Endodermal cell (in vitro differentiated cells): ENCODE results near the gene TSC2. TPM values are rescaled to one million over a fixed set of nuclear protein-coding genes. Genes with fewer than 3 reads are reported as not detected.
A peak's percentile ranks its signal among the peaks of the same experiment; 100 is the strongest.
"Not testable (repeated sequence)": the region's sequence is repeated elsewhere in the genome, so short reads cannot be mapped to it uniquely, and the experiment has no call there.

Source experiments
- DNase-seq: peaks from one replicate; pipeline ENCODE4 v3.0.0-alpha.2; 2017
- H3K27ac ChIP-seq: 2 replicates; pipeline ENCODE4 v1.5.1; 2013; ENCODE audit warnings: mild to moderate bottlenecking, low read depth, low read length, moderate library complexity
- H3K27me3 ChIP-seq: 2 replicates; pipeline ENCODE4 v1.6.1; 2013; ENCODE audit warnings: mild to moderate bottlenecking, low read length, moderate library complexity; ENCODE audit not compliant: insufficient read depth, control insufficient read depth, poor library complexity, severe bottlenecking
- H3K36me3 ChIP-seq: 2 replicates; pipeline ENCODE4 v1.7.0; 2013; ENCODE audit warnings: mild to moderate bottlenecking, low read length, moderate library complexity; ENCODE audit not compliant: control insufficient read depth, insufficient read depth
- H3K4me1 ChIP-seq: one replicate; pipeline ENCODE4 v1.7.0; 2013; ENCODE audit warnings: low read length; ENCODE audit not compliant: control insufficient read depth, insufficient read depth
- H3K4me3 ChIP-seq: 2 replicates; pipeline ENCODE4 v1.5.1; 2013; ENCODE audit warnings: mild to moderate bottlenecking, low read length, moderate library complexity
- H3K9ac ChIP-seq: 2 replicates; pipeline ENCODE4 v1.6.1; 2013; ENCODE audit warnings: mild to moderate bottlenecking, low read length, moderate library complexity; ENCODE audit not compliant: poor library complexity, severe bottlenecking; ENCODE audit errors: extremely low read depth
- H3K9me3 ChIP-seq: 2 replicates; pipeline ENCODE4 v1.6.1; 2013; ENCODE audit warnings: mild to moderate bottlenecking, low read length, moderate library complexity; ENCODE audit not compliant: control insufficient read depth
- H3K27ac Mint-ChIP-seq: 2 replicates; pipeline ENCODE4 v1.8.0; 2020; ENCODE audit warnings: mixed read lengths
- H3K27me3 Mint-ChIP-seq: 2 replicates; pipeline ENCODE4 v1.8.0; 2021; ENCODE audit warnings: mild to moderate bottlenecking, mixed read lengths; ENCODE audit not compliant: insufficient read depth
- H3K36me3 Mint-ChIP-seq: 2 replicates; pipeline ENCODE4 v1.8.0; 2020; ENCODE audit warnings: low read depth, mixed read lengths
- H3K4me1 Mint-ChIP-seq: 2 replicates; pipeline ENCODE4 v1.8.0; 2020; ENCODE audit warnings: mixed read lengths
- H3K4me3 Mint-ChIP-seq: 2 replicates; pipeline ENCODE4 v1.8.0; 2020; ENCODE audit warnings: mild to moderate bottlenecking, moderate library complexity, mixed read lengths
- H3K9me3 Mint-ChIP-seq: 2 replicates; pipeline ENCODE4 v1.8.0; 2020; ENCODE audit warnings: mild to moderate bottlenecking, mixed read lengths
- whole genome bisulfite sequencing, 2 experiments: methylation state at CpG; one replicate each; pipeline versions ENCODE4 v1.1.5 to v1.1.7; 2013; ENCODE audit warnings: missing lambda C conversion rate in 2 of 2, mixed read lengths in 1 of 2; ENCODE audit not compliant: insufficient coverage in 1 of 2, insufficient read length in 1 of 2; 5-methylcytosine and 5-hydroxymethylcytosine counted together
- total RNA-seq, 2 donors: library from RNA; stranded (reverse); fragmentation: NEBNext Ultra II Directional in 1 of 2; extraction: Animal tissue kit (Norgen Biotek cat#: 25700) in 1 of 2; gene quantifications; 2 replicates in 1 of 2; 3 replicates in 1 of 2; pipeline ENCODE4 v1.2.1, GENCODE V29; 2021
- TF ChIP-seq, protein P1 (sequence below): fragments of 200-600 bp; sonication (generic); conservative IDR thresholded peaks from 2 replicates; pipeline ENCODE4 v1.5.0; 2021; ENCODE audit warnings: antibody characterized with exemption, mild to moderate bottlenecking

The TSC2 gene
- total RNA-seq, 2 donors from 2014 or later, result 166 to 192 TPM

DNA sequence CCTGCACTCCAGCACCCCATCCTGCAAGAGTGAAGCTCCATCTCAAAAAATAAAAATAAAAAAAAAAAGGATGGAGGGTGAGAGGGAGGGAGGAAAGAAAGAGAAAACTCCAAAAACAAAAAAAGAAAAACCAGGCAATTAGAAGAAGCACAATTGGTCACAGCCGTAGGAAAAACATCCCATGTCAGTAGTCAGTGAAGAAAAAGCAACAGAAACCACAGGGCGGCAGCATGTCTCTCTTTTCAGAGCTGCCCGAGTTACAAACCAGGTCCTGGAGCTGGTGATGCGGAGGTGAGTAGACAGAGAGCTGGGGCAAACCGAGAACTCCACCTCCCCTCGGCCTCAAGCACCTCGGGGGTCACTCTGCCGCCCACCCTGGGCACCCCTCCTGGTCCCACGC, 73.5 kb downstream of the TSC2 start:
- not testable (repeated sequence) for H3K4me3 ChIP-seq, H3K27ac ChIP-seq, H3K27me3 Mint-ChIP-seq, H3K36me3 ChIP-seq, H3K9me3 ChIP-seq, H3K4me3 Mint-ChIP-seq, H3K9me3 Mint-ChIP-seq, H3K9ac ChIP-seq, H3K27me3 ChIP-seq, H3K36me3 Mint-ChIP-seq, H3K4me1 ChIP-seq, H3K27ac Mint-ChIP-seq, H3K4me1 Mint-ChIP-seq
- DNase-seq, result peak; percentile 67
- 57 to 65% methylated on average over 3 to 4 of the region's 9 CpGs for WGBS, 2 experiments
- TF ChIP-seq, protein P1, sequence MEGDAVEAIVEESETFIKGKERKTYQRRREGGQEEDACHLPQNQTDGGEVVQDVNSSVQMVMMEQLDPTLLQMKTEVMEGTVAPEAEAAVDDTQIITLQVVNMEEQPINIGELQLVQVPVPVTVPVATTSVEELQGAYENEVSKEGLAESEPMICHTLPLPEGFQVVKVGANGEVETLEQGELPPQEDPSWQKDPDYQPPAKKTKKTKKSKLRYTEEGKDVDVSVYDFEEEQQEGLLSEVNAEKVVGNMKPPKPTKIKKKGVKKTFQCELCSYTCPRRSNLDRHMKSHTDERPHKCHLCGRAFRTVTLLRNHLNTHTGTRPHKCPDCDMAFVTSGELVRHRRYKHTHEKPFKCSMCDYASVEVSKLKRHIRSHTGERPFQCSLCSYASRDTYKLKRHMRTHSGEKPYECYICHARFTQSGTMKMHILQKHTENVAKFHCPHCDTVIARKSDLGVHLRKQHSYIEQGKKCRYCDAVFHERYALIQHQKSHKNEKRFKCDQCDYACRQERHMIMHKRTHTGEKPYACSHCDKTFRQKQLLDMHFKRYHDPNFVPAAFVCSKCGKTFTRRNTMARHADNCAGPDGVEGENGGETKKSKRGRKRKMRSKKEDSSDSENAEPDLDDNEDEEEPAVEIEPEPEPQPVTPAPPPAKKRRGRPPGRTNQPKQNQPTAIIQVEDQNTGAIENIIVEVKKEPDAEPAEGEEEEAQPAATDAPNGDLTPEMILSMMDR, result peak; percentile 54

DNA sequence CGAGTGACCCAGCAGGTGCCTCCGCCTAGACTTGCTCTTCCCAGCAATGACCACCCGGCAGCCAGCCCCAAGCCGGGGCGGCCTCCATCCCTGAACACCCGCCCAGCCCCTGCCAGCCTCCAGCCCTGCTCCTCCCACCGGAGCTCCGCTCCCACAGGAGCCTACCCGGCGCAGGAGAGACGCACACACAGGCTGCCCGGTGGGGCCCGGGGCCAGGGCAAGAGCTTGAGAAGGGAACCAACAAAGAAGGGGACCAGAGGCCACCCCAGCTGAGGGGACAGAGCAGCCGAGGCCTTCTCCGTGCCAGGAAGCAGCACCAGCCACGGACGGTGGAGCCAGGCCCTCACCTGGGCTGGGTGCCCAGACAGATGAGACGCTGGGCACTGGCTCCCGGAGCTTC, 74.1 kb downstream of the TSC2 start:
- H3K4me3 Mint-ChIP-seq, result no peak overlapping the region
- no peaks in the 10 kb centered on the region for H3K27me3 Mint-ChIP-seq
- WGBS, 2 experiments, result 94 to 96% methylated on average over 12 to 18 of the region's 19 CpGs
- no peak for DNase-seq
- no peaks in the 10 kb centered on the region for H3K36me3 Mint-ChIP-seq
- Histone ChIP-seq H3K27ac (no peak overlapping the region), H3K9me3 (no peaks in the 10 kb centered on the region), H3K4me1 (peaks cover 4% of the 10 kb centered on the region), H3K27me3 (no peaks in the 10 kb centered on the region), H3K4me3 (no peak overlapping the region), H3K36me3 (no peaks in the 10 kb centered on the region), H3K9ac (no peak overlapping the region)
- no peaks in the 10 kb centered on the region for H3K9me3 Mint-ChIP-seq
- H3K4me1 Mint-ChIP-seq, result peaks cover 8% of the 10 kb centered on the region
- TF ChIP-seq, protein P1, result no peak
- H3K27ac Mint-ChIP-seq, result no peak overlapping the region

DNA sequence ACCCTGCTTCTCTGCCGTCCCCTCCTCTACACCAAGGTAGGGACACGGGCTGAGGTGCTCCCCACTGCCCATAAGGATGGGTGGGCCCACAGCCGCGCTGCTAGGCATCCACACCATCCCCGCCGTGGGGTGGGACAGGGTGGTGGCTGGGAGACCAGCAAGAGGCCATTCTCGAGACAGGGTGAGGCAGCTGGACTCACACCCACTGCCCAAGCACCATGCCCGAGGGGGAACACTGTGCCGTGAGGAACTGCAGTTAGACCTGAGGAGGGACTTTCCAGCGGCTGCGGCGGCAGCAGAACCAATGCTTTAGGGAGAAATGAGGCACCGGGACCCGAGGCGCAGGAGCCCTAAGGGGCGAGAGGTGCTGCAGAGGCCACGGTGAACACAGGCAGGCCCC, 74.6 kb downstream of the TSC2 start:
- Mint-ChIP-seq H3K36me3 (no peaks in the 10 kb centered on the region), H3K27ac (no peak overlapping the region), H3K9me3 (no peaks in the 10 kb centered on the region), H3K4me3 (no peak overlapping the region), H3K4me1 (peaks cover 8% of the 10 kb centered on the region), H3K27me3 (no peaks in the 10 kb centered on the region)
- H3K27ac ChIP-seq, result no peak overlapping the region
- H3K4me1 ChIP-seq, result peaks cover 4% of the 10 kb centered on the region
- DNase-seq, result no peak
- H3K4me3 ChIP-seq, result no peak overlapping the region
- no peaks in the 10 kb centered on the region for H3K36me3 ChIP-seq
- TF ChIP-seq, protein P1, result no peak
- WGBS, 2 experiments, result 91 to 98% methylated on average over 7 to 16 of the region's 17 CpGs
- H3K9ac ChIP-seq, result no peak overlapping the region
- no peaks in the 10 kb centered on the region for H3K9me3 ChIP-seq
- H3K27me3 ChIP-seq, result no peaks in the 10 kb centered on the region

DNA sequence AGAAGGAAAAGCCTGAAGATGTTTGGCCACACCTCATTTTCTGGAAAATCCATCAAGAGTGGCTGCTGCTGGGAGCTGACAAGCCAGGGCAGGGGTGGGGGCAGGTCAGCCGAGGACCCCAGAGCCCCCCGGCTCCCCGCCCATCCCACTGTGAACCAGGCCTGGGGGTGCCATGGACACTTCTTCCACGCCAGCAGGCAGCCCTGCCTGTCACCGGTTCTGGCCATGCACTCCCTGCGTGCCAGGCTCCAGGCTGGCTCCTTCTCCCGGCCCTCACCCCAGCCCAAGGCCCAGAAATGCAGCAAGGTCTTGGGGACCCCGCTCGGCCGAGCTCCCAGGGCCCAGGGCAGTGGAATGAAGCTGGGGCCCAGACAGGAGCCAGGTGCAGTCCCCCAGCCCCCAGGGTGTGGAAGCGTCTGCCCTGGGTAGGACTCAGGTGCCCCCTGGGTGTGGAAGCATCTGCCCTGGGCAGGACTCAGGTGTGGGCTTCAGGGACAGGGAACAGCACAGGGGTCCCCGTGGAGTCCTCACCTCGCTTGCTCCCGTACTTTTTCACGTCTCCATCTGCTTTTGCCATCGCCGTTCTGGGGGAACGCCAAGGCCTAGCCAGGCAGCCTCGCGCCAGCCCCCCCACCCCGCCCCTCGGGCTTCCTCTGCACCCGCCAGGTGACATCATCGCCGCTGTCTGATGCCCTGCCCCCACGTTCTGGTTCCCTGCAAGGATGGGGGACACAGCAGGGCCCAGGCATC, 75.3 kb downstream of the TSC2 start:
- not testable (repeated sequence) for H3K27ac Mint-ChIP-seq, DNase-seq, H3K4me3 Mint-ChIP-seq, H3K27ac ChIP-seq, H3K36me3 Mint-ChIP-seq, H3K9me3 ChIP-seq, H3K9ac ChIP-seq, H3K36me3 ChIP-seq, H3K4me1 Mint-ChIP-seq, H3K27me3 Mint-ChIP-seq, H3K9me3 Mint-ChIP-seq, H3K4me1 ChIP-seq, H3K4me3 ChIP-seq, H3K27me3 ChIP-seq
- 82% methylated on average over 11 of the region's 26 CpGs; no CpG with 5 or more reads in 1 of the 2 experiments for WGBS, 2 experiments

DNA sequence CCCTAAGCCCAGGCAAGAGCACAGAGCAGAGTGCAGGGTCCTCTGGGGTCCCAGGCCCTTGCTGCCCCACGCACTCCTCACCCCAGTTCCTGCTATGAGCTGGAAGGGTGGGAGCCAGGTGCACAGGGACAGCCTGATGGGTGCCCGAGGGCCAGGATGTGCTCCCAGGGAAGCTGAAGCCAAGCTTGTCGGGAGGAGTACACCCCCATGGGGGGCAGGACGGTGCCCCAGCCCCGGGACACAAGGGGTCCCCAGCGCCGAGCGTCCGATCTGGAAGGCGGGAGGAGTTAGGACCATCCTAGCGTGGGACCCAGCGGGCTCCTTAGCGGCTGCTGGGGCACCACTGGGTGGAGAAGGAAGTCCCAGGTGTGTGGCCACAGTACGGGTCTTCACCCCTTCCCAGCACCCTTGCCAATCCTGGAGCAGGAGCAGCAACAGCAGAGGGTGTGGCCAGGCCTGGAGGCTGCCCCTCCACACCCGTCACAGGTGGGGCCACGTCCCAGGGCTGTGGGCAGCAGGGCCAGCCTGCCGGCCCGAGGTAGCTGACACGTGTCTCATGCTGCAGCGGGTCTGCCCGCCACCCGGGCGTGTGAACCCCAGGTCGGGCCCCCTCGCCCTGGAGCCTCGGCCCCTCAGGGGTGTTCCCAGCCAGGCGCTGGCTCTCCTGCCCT, 76.1 kb downstream of the TSC2 start:
- not testable (repeated sequence) for H3K36me3 Mint-ChIP-seq, H3K9ac ChIP-seq, H3K27ac ChIP-seq

More for the DNA sequence above, 76.1 kb downstream of the TSC2 start:
- H3K27ac Mint-ChIP-seq, H3K27me3 Mint-ChIP-seq, H3K36me3 ChIP-seq, H3K4me3 Mint-ChIP-seq, H3K4me1 Mint-ChIP-seq, H3K4me3 ChIP-seq, H3K4me1 ChIP-seq, H3K27me3 ChIP-seq, H3K9me3 Mint-ChIP-seq, DNase-seq, H3K9me3 ChIP-seq: not testable (repeated sequence)
- 85 to 88% methylated on average over 2 to 16 of the region's 27 CpGs for WGBS, 2 experiments
